ENCODE data around the gene GATM. TPM values are rescaled to one million over a fixed set of nuclear protein-coding genes. Genes with fewer than 3 reads are reported as not detected.

GATM gene
- 8.7 and 12.1 TPM in 2 replicates for total RNA-seq

- DNase-seq (ENCODE audit: low read depth), result peak; percentile 57
- Histone ChIP-seq H3K36me3 (ENCODE audit: control insufficient read depth, insufficient read depth, low read length) (no peaks in the 10 kb centered on the region), H3K4me3 (ENCODE audit: low read depth, low read length) (peak within 1 kb of the TSS; percentile 50), H3K27me3 (ENCODE audit: control insufficient read depth, insufficient read depth, low read length) (peaks cover 12% of the 10 kb centered on the region)
- TF ChIP-seq CTCF (IDR thresholded peaks at IDR 0.05; ENCODE audit: insufficient read depth, low read length, poor library complexity, severe bottlenecking), result peak; percentile 43
Observed at GRCh38 chr15:45378149-45378912, at the start of gene GATM. GATM (minus strand) TSS chr15:45378544; CDS start chr15:45378453, 91 bp downstream.

- no peaks in the 10 kb centered on the region for H3K36me3 ChIP-seq (ENCODE audit: control insufficient read depth, insufficient read depth, low read length)
- H3K4me3 ChIP-seq (ENCODE audit: low read depth, low read length), result no peak overlapping the region
- no peak for TF ChIP-seq CTCF (IDR thresholded peaks at IDR 0.05; ENCODE audit: insufficient read depth, low read length, poor library complexity, severe bottlenecking)
- H3K27me3 ChIP-seq (ENCODE audit: control insufficient read depth, insufficient read depth, low read length), result no peaks in the 10 kb centered on the region
- no peak for DNase-seq (ENCODE audit: low read depth)
Observed at GRCh38 chr15:45427085-45427484, 48.7 kb upstream of the GATM start.

GRCh38 chr15:45425135-45425534 is 46.8 kb upstream of the GATM start:
- Histone ChIP-seq H3K4me3 (ENCODE audit: low read depth, low read length) (no peak overlapping the region), H3K27me3 (ENCODE audit: control insufficient read depth, insufficient read depth, low read length) (no peaks in the 10 kb centered on the region), H3K36me3 (ENCODE audit: control insufficient read depth, insufficient read depth, low read length) (no peaks in the 10 kb centered on the region)
- DNase-seq (ENCODE audit: low read depth), result no peak
- TF ChIP-seq CTCF (IDR thresholded peaks at IDR 0.05; ENCODE audit: insufficient read depth, low read length, poor library complexity, severe bottlenecking), result no peak

- no peak for TF ChIP-seq CTCF (IDR thresholded peaks at IDR 0.05; ENCODE audit: insufficient read depth, low read length, poor library complexity, severe bottlenecking)
- no peak overlapping the region for H3K4me3 ChIP-seq (ENCODE audit: low read depth, low read length)
- H3K36me3 ChIP-seq (ENCODE audit: control insufficient read depth, insufficient read depth, low read length), result no peaks in the 10 kb centered on the region
- no peak for DNase-seq (ENCODE audit: low read depth)
- H3K27me3 ChIP-seq (ENCODE audit: control insufficient read depth, insufficient read depth, low read length), result no peaks in the 10 kb centered on the region
Observed at GRCh38 chr15:45424429-45424828, 46.1 kb upstream of the GATM start.

- Histone ChIP-seq H3K36me3 (ENCODE audit: control insufficient read depth, insufficient read depth, low read length) (peaks cover 2% of the 10 kb centered on the region), H3K4me3 (ENCODE audit: low read depth, low read length) (no peak overlapping the region), H3K27me3 (ENCODE audit: control insufficient read depth, insufficient read depth, low read length) (no peaks in the 10 kb centered on the region)
- DNase-seq (ENCODE audit: low read depth), result no peak
- TF ChIP-seq CTCF (IDR thresholded peaks at IDR 0.05; ENCODE audit: insufficient read depth, low read length, poor library complexity, severe bottlenecking), result no peak
Observed at GRCh38 chr15:45417303-45417950, 39.1 kb upstream of the GATM start.

Data from kidney epithelial cell (primary cell).